HepG2 (cell line): ENCODE results near the gene CD9. TPM values are rescaled to one million over a fixed set of nuclear protein-coding genes. Genes with fewer than 3 reads are reported as not detected.
A peak's percentile ranks its signal among the peaks of the same experiment; 100 is the strongest.

ENCODE experiments used
- CTCF ChIP-seq: sonication (generic); formaldehyde crosslinking; IDR thresholded peaks from 2 replicates; pipeline ENCODE4 v1.5.0; 2020; ENCODE audit warnings: mild to moderate bottlenecking, missing genetic modification reagents, moderate library complexity
- ERF ChIP-seq: IDR thresholded peaks from 2 replicates; pipeline ENCODE4 v1.6.1; 2018; ENCODE audit warnings: missing biosample characterization, missing genetic modification reagents
- HMGXB4 ChIP-seq, 2 experiments: sonication (generic) in 1 of 2; formaldehyde crosslinking in 1 of 2; IDR thresholded peaks; 2 replicates each; pipeline versions ENCODE4 v1.4.0 to v1.6.1; 2018 to 2020; ENCODE audit warnings: missing genetic modification reagents in 2 of 2, borderline replicate concordance in 1 of 2, low read depth in 1 of 2, mild to moderate bottlenecking in 1 of 2, missing biosample characterization in 1 of 2
- HNF4G ChIP-seq, 2 experiments: sonication (generic) in 1 of 2; formaldehyde crosslinking in 1 of 2; IDR thresholded peaks; 2 replicates each; pipeline versions ENCODE4 v1.4.0 to v1.6.1; 2011 to 2020; ENCODE audit warnings: borderline replicate concordance in 2 of 2, low read depth in 2 of 2, mild to moderate bottlenecking in 2 of 2, low read length in 1 of 2, missing genetic modification reagents in 1 of 2, moderate library complexity in 1 of 2
- NFYB ChIP-seq: sonication (generic); formaldehyde crosslinking; IDR thresholded peaks from 2 replicates; pipeline ENCODE4 v1.4.0; 2020; ENCODE audit warnings: missing genetic modification reagents
- SOX6 ChIP-seq, 2 experiments: fragments of 450-650 bp in 1 of 2; sonication (generic) in 1 of 2; formaldehyde crosslinking in 1 of 2; IDR thresholded peaks; 2 replicates each; pipeline versions ENCODE4 v1.4.0 to v1.6.1; 2017 to 2020; ENCODE audit warnings: antibody characterized with exemption in 1 of 2, mild to moderate bottlenecking in 1 of 2, missing genetic modification reagents in 1 of 2
- USF2 ChIP-seq, 2 experiments: sonication (generic) in 1 of 2; formaldehyde crosslinking in 1 of 2; IDR thresholded peaks; 2 replicates each; pipeline versions ENCODE4 v1.5.1 to v1.6.1; 2011 to 2020; ENCODE audit warnings: borderline replicate concordance in 1 of 2, low read depth in 1 of 2, low read length in 1 of 2, mild to moderate bottlenecking in 1 of 2, missing genetic modification reagents in 1 of 2, moderate library complexity in 1 of 2
- WIZ ChIP-seq: sonication (generic); formaldehyde crosslinking; IDR thresholded peaks from 2 replicates; pipeline ENCODE4 v1.5.1; 2020; ENCODE audit warnings: mild to moderate bottlenecking, missing genetic modification reagents
- ZNF101 ChIP-seq: sonication (generic); formaldehyde crosslinking; IDR thresholded peaks from 2 replicates; pipeline ENCODE4 v1.4.0; 2020; ENCODE audit warnings: mild to moderate bottlenecking, low read depth, missing genetic modification reagents, borderline replicate concordance
- ZNF335 ChIP-seq: sonication (generic); formaldehyde crosslinking; IDR thresholded peaks from 2 replicates; pipeline ENCODE4 v1.4.0; 2020; ENCODE audit warnings: missing genetic modification reagents
- ZNF713 ChIP-seq: sonication (generic); formaldehyde crosslinking; IDR thresholded peaks from 2 replicates; pipeline ENCODE4 v1.4.0; 2020; ENCODE audit warnings: mild to moderate bottlenecking, missing genetic modification reagents
- ZNF777 ChIP-seq: sonication (generic); formaldehyde crosslinking; IDR thresholded peaks from 2 replicates; pipeline ENCODE4 v1.4.0; 2020; ENCODE audit warnings: missing genetic modification reagents
- polyA plus RNA-seq, 8 experiments: library from polyadenylated mRNA; depleted of rRNA in 3 of 8; stranded (reverse) in 7 of 8; unstranded in 1 of 8; fragments of >200 nt; fragmentation: Illumina TruSeq in 4 of 8; extraction: Trizol in 4 of 8; gene quantifications; 2 replicates each; pipeline versions ENCODE4 v1.2.1 to v1.2.3, GENCODE V29; 2011 to 2016; ENCODE audit warnings: low read depth in 4 of 8, missing spikeins in 1 of 8, mixed read lengths in 1 of 8; ENCODE audit not compliant: insufficient read depth in 1 of 8
- total RNA-seq, 5 experiments: library from RNA; depleted of rRNA; stranded (reverse); fragments of >200 nt; fragmentation: Illumina TruSeq; extraction: Trizol; gene quantifications; 2 replicates each; pipeline ENCODE4 v1.2.3, GENCODE V29; 2016; ENCODE audit warnings: low read depth in 1 of 5
- TF ChIP-seq, protein P1 (sequence below): sonication (generic); formaldehyde crosslinking; IDR thresholded peaks from 2 replicates; pipeline ENCODE4 v1.4.0; 2020; ENCODE audit warnings: missing genetic modification reagents, borderline replicate concordance
- TF ChIP-seq, protein P2 (sequence below): fragments of 450-650 bp; IDR thresholded peaks from 2 replicates; pipeline ENCODE4 v1.6.1; 2016
- TF ChIP-seq, protein P3 (sequence below): sonication (generic); formaldehyde crosslinking; IDR thresholded peaks from 2 replicates; pipeline ENCODE4 v1.8.1; 2023; ENCODE audit warnings: mild to moderate bottlenecking, inconsistent platforms, moderate library complexity, missing genetic modification reagents, borderline replicate concordance

CD9 gene
- total and polyA plus RNA-seq, 2 of the 13 experiments (the other 11 are each of a cell fraction or from before 2014, with no cell fraction given) = 5.8 to 38.3 TPM

DNA sequence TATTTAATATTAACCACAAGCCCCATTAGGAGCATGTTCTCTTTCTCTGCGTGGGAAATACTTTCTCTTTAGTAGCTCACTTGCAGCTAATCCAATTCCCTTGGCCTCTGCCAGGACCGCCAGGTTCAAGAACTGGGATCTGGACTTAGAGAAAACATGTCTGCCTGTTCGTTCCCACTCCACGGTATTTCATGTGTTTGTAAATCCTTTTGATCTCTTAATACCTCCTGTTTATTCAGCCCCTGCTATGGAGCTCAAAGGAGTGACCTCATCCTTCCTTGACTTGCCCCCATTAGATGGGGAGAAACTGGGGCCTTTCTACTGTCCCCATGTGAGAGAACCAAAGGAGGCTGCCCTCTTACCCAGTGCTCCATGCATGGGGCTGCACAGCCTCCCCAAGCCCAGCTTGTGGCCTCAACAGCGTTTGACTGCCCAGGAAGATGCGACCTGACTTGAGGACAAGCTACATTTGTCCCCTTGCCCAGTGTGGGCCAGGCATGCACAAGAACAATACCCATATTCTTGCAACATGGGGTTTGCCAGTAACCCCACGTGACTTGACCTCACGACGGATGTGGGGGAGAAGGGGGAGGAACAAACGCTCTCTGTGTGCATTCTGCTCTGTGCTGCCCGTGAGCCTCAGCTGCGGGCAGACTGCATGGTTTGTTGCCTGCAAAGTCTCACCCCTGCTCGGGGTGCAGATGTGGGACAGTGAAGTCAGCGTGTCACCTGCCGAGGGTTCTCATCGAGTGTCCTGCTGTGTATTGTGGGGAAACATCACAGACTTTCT, 30.3 kb downstream of the CD9 start (continued):
- TF ChIP-seq SOX6 (IDR thresholded peaks at IDR 0.05) = no peak
- peak; percentile 98 for TF ChIP-seq SOX6 (CRISPR knock-in tag; IDR thresholded peaks at IDR 0.05)
- no peak for TF ChIP-seq WIZ (CRISPR knock-in tag)
- TF ChIP-seq HNF4G (IDR thresholded peaks at IDR 0.05; ENCODE audit: borderline replicate concordance, low read depth, low read length) = 0 out of 2 replicates have a peak, but pooled peaks have one; percentile 8
- TF ChIP-seq HNF4G (CRISPR knock-in tag; IDR thresholded peaks at IDR 0.05; ENCODE audit: borderline replicate concordance, low read depth) = no peak
- TF ChIP-seq, protein P1, sequence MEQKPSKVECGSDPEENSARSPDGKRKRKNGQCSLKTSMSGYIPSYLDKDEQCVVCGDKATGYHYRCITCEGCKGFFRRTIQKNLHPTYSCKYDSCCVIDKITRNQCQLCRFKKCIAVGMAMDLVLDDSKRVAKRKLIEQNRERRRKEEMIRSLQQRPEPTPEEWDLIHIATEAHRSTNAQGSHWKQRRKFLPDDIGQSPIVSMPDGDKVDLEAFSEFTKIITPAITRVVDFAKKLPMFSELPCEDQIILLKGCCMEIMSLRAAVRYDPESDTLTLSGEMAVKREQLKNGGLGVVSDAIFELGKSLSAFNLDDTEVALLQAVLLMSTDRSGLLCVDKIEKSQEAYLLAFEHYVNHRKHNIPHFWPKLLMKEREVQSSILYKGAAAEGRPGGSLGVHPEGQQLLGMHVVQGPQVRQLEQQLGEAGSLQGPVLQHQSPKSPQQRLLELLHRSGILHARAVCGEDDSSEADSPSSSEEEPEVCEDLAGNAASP (CRISPR knock-in tag) = peak; percentile 93; the same call in 1 of the 2 replicates
- TF ChIP-seq ZNF777 (CRISPR knock-in tag) = no peak
- TF ChIP-seq, protein P2, sequence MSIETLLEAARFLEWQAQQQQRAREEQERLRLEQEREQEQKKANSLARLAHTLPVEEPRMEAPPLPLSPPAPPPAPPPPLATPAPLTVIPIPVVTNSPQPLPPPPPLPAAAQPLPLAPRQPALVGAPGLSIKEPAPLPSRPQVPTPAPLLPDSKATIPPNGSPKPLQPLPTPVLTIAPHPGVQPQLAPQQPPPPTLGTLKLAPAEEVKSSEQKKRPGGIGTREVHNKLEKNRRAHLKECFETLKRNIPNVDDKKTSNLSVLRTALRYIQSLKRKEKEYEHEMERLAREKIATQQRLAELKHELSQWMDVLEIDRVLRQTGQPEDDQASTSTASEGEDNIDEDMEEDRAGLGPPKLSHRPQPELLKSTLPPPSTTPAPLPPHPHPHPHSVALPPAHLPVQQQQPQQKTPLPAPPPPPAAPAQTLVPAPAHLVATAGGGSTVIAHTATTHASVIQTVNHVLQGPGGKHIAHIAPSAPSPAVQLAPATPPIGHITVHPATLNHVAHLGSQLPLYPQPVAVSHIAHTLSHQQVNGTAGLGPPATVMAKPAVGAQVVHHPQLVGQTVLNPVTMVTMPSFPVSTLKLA = peak; percentile 89
- peak; percentile 91 for TF ChIP-seq USF2 (IDR thresholded peaks at IDR 0.05; ENCODE audit: low read depth, low read length)
- TF ChIP-seq USF2 (CRISPR knock-in tag; IDR thresholded peaks at IDR 0.05; ENCODE audit: borderline replicate concordance) = peak; percentile 86; the same call in 1 of the 2 replicates
- 0 out of 2 replicates have a peak, but pooled peaks have one; percentile 3 for TF ChIP-seq CTCF (CRISPR knock-in tag)
- TF ChIP-seq, protein P3, sequence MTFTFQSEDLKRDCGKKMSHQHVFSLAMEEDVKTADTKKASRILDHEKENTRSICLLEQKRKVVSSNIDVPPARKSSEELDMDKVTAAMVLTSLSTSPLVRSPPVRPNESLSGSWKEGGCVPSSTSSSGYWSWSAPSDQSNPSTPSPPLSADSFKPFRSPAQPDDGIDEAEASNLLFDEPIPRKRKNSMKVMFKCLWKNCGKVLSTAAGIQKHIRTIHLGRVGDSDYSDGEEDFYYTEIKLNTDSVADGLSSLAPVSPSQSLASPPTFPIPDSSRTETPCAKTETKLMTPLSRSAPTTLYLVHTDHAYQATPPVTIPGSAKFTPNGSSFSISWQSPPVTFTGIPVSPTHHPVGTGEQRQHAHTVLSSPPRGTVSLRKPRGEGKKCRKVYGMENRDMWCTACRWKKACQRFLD (CRISPR knock-in tag) = no peak
- 0 out of 4 replicates have a peak, but pooled peaks of 1 of the 2 experiments have one; percentile 21 for TF ChIP-seq HMGXB4 (CRISPR knock-in tag; IDR thresholded peaks at IDR 0.05; ENCODE audit: borderline replicate concordance in 1 of 2, low read depth in 1 of 2)
- TF ChIP-seq ZNF713 = no peak
- TF ChIP-seq ZNF335 = no peak; the same call in 1 of the 2 replicates
- no peak for TF ChIP-seq ZNF101
- peak; percentile 87 for TF ChIP-seq ERF
- TF ChIP-seq NFYB = no peak
